A549 (cell line): ENCODE data around the gene KCNMB1. TPM values are rescaled to one million over a fixed set of nuclear protein-coding genes. Genes with fewer than 3 reads are reported as not detected.

Experiments
- ATAC-seq, 2 experiments: fragments of 200-7000 bp in 1 of 2; fragments of >200 bp in 1 of 2; cut with Nextera tagmentation in 1 of 2; cut with Tn5 transposase in 1 of 2; 3 replicates each; pipeline versions ENCODE4 v1.8.0 to v1.9.1; 2018 to 2020; ENCODE audit warnings: mild to moderate bottlenecking in 1 of 2, moderate library complexity in 1 of 2
- CTCF ChIA-PET: fragments of 300-600 bp; sonication (Branson Sonifier 250); formaldehyde crosslinking; extraction: SDS; loops from one replicate; lab custom pipeline; 2021; ENCODE audit warnings: antibody characterized with exemption, inconsistent platforms; lab: Yijun Ruan, JAX
- POLR2A ChIA-PET: fragments of 350-600 bp; formaldehyde crosslinking; extraction: SDS; loops from one replicate; lab custom pipeline; 2021; ENCODE audit warnings: antibody characterized with exemption, inconsistent platforms; lab: Yijun Ruan, JAX
- DNase-seq, 2 experiments: peaks; one replicate each; pipeline versions ENCODE4 v3.0.0 to v3.0.0-alpha.2; 2011 to 2016; ENCODE audit warnings: low read depth in 1 of 2, low spot score in 1 of 2
- FAIRE-seq: peaks from 2 replicates; lab custom pipeline; 2011; peaks lifted over from hg19 to GRCh38; lab: Jason Lieb, UNC
- H3K27ac ChIP-seq, 2 experiments: fragments of >200 bp; sonication (Bioruptor Twin); formaldehyde crosslinking; 3 replicates each; pipeline ENCODE4 v1.5.1; 2016 to 2017
- H3K4me1 ChIP-seq: fragments of >200 bp; sonication (Bioruptor Twin); formaldehyde crosslinking; 3 replicates; pipeline ENCODE4 v1.6.1; 2016
- H3K4me2 ChIP-seq: fragments of >200 bp; sonication (Bioruptor Twin); formaldehyde crosslinking; 3 replicates; pipeline ENCODE4 v1.6.1; 2016
- H3K4me3 ChIP-seq: fragments of >200 bp; sonication (Bioruptor Twin); formaldehyde crosslinking; 3 replicates; pipeline ENCODE4 v1.5.1; 2016
- H3K9me3 ChIP-seq: fragments of >200 bp; sonication (Bioruptor Twin); formaldehyde crosslinking; 3 replicates; pipeline ENCODE4 v1.6.1; 2016
- BHLHE40 ChIP-seq: IDR thresholded peaks from 2 replicates; pipeline ENCODE4 v1.6.1; 2012; ENCODE audit warnings: low read depth, low read length, inconsistent platforms
- CBX2 ChIP-seq: fragments of 200-600 bp; sonication (generic); IDR thresholded peaks from 2 replicates; pipeline ENCODE4 v1.6.1; 2016; ENCODE audit warnings: low read depth, mild to moderate bottlenecking, borderline replicate concordance
- CBX8 ChIP-seq: fragments of 200-600 bp; sonication (generic); IDR thresholded peaks from 2 replicates; pipeline ENCODE4 v1.6.1; 2016
- CEBPB ChIP-seq, 2 experiments: fragments of >200 bp in 1 of 2; sonication (Bioruptor Twin) in 1 of 2; formaldehyde crosslinking in 1 of 2; IDR thresholded peaks; 2 replicates each; pipeline ENCODE4 v1.6.1; 2012 to 2016
- CHD2 ChIP-seq: fragments of 150-350 bp; IDR thresholded peaks from 2 replicates; pipeline ENCODE4 v1.6.1; 2014; ENCODE audit warnings: low read length; ENCODE audit not compliant: partially characterized antibody
- EHMT2 ChIP-seq: fragments of 200-600 bp; sonication (generic); IDR thresholded peaks from 2 replicates; pipeline ENCODE4 v1.6.1; 2016; ENCODE audit warnings: antibody characterized with exemption, low read depth, mild to moderate bottlenecking, moderate library complexity
- EP300 ChIP-seq, 2 experiments: fragments of >200 bp; sonication (Bioruptor Twin); formaldehyde crosslinking; IDR thresholded peaks; 2 replicates in 1 of 2; 3 replicates in 1 of 2; pipeline ENCODE4 v1.6.1; 2016 to 2017
- ESRRA ChIP-seq: fragments of 150-350 bp; IDR thresholded peaks from 2 replicates; pipeline ENCODE4 v1.6.1; 2014; ENCODE audit warnings: mild to moderate bottlenecking, low read length, borderline replicate concordance
- FOSL2 ChIP-seq, 2 experiments: fragments of 450-650 bp in 1 of 2; fragments of >200 bp in 1 of 2; sonication (Bioruptor Twin) in 1 of 2; formaldehyde crosslinking; IDR thresholded peaks; 2 replicates each; pipeline versions ENCODE4 v1.5.0 to v1.6.1; 2016 to 2020; ENCODE audit warnings: mild to moderate bottlenecking in 1 of 2, moderate library complexity in 1 of 2
- FOXS1 ChIP-seq: fragments of 250-450 bp; sonication (Bioruptor Pico); IDR thresholded peaks from 2 replicates; pipeline ENCODE4 v1.5.0; 2020; ENCODE audit warnings: mild to moderate bottlenecking, moderate library complexity
- HDAC2 ChIP-seq: fragments of 200-600 bp; sonication (generic); IDR thresholded peaks from 2 replicates; pipeline ENCODE4 v1.6.1; 2016
- HOXA7 ChIP-seq: fragments of 250-450 bp; sonication (Bioruptor Pico); IDR thresholded peaks from 2 replicates; pipeline ENCODE4 v1.5.0; 2020; ENCODE audit warnings: mild to moderate bottlenecking, moderate library complexity
- HOXB13 ChIP-seq: fragments of 250-450 bp; sonication (Bioruptor Pico); IDR thresholded peaks from 2 replicates; pipeline ENCODE4 v1.5.0; 2020; ENCODE audit warnings: low read depth, mild to moderate bottlenecking, moderate library complexity
- HOXB5 ChIP-seq: fragments of 250-450 bp; sonication (Bioruptor Pico); IDR thresholded peaks from 2 replicates; pipeline ENCODE4 v1.5.0; 2020; ENCODE audit warnings: mild to moderate bottlenecking, moderate library complexity
- JUN ChIP-seq, 2 experiments: fragments of >200 bp; sonication (Bioruptor Twin); formaldehyde crosslinking; IDR thresholded peaks; 2 replicates in 1 of 2; 3 replicates in 1 of 2; pipeline ENCODE4 v1.6.1; 2016 to 2017
- JUNB ChIP-seq: fragments of >200 bp; sonication (Bioruptor Twin); formaldehyde crosslinking; IDR thresholded peaks from 2 replicates; pipeline ENCODE4 v1.6.1; 2016
- POLR2A ChIP-seq: IDR thresholded peaks from 2 replicates; pipeline ENCODE4 v1.6.1; 2012; ENCODE audit warnings: mild to moderate bottlenecking, low read length
- RARB ChIP-seq: fragments of 250-450 bp; sonication (Bioruptor Pico); IDR thresholded peaks from 2 replicates; pipeline ENCODE4 v1.8.0; 2021; ENCODE audit warnings: mild to moderate bottlenecking, moderate library complexity
- SREBF2 ChIP-seq: fragments of 450-650 bp; IDR thresholded peaks from 2 replicates; pipeline ENCODE4 v1.6.1; 2014; ENCODE audit warnings: mild to moderate bottlenecking, moderate library complexity
- TFCP2L1 ChIP-seq: fragments of 250-450 bp; sonication (Bioruptor Pico); IDR thresholded peaks from 2 replicates; pipeline ENCODE4 v1.5.0; 2021; ENCODE audit warnings: mild to moderate bottlenecking
- ZC3H11A ChIP-seq: fragments of 450-650 bp; IDR thresholded peaks from 2 replicates; pipeline ENCODE4 v1.6.1; 2014; ENCODE audit warnings: antibody characterized with exemption, mild to moderate bottlenecking
- ZSCAN20 ChIP-seq: fragments of 250-450 bp; sonication (Bioruptor Pico); IDR thresholded peaks from 2 replicates; pipeline ENCODE4 v1.8.0; 2022; ENCODE audit warnings: mild to moderate bottlenecking, moderate library complexity
- WGBS: methylation state at CpG from one replicate; pipeline ENCODE4 v1.1.6; 2017; ENCODE audit errors: missing lambda C conversion rate; 5-methylcytosine and 5-hydroxymethylcytosine counted together
- polyA plus RNA-seq, 4 experiments: library from polyadenylated mRNA; depleted of rRNA in 3 of 4; stranded (reverse); fragments of >200 nt; fragmentation: RNase III in 1 of 4; extraction: RNeasy Plus Mini Kit Qiagen cat#74134 plus additional on column Dnase treatment in 1 of 4; gene quantifications; 2 replicates in 3 of 4; 3 replicates in 1 of 4; pipeline ENCODE4 v1.2.3, GENCODE V29; 2011 to 2017
- TF ChIP-seq, protein P1 (sequence below): fragments of 250-450 bp; sonication (Bioruptor Pico); IDR thresholded peaks from 2 replicates; pipeline ENCODE4 v1.5.0; 2020; ENCODE audit warnings: low read depth, mild to moderate bottlenecking, moderate library complexity
- TF ChIP-seq, protein P2 (sequence below): fragments of >200 bp; sonication (Bioruptor Twin); formaldehyde crosslinking; IDR thresholded peaks from 3 replicates; pipeline ENCODE4 v1.6.1; 2016

KCNMB1 gene
- polyA plus RNA-seq, 2 of the 4 experiments (the other 2 are of a cell fraction) = not detected

DNA sequence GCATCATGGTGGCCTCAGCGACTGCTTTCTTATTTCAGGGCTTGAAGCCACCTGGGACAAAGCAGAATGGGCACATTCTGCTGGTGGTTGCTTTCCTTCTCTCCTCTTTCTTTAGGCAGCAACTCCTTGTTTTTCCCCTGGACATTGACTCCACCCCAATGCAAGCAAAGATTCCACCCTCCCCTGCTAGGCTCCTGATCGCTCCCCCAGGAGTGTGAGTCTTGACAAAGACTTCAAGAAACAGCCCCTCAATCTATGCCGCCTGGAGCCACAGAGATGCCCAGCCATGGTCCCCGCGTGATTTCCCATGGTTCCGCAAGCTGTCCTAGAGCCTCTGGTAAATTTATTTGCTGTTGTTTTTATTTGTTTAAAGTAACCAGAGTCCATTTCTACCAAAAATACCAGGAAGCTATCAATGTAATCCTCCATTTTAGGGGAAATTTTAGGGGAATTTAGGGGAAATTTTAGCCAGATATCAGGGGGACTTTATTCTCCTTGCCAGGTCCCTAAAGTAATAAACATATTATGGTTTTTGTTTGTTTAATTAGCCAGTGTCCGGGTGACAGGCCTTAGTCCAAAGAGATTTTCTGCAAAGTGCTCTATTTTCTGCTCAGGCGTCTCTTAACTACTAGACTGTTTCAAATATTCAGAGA lies 2.3 kb downstream of the KCNMB1 start:
- CTCF ChIA-PET = no interaction called here
- Histone ChIP-seq H3K4me1 (no peaks in the 10 kb centered on the region), H3K4me2 (no peak overlapping the region), H3K27ac (no peak overlapping the region), H3K4me3 (no peak overlapping the region), H3K9me3 (no peaks in the 10 kb centered on the region)
- 81% methylated on average over 8 of the region's 8 CpGs for WGBS
- POLR2A ChIA-PET = no interaction called here
- TF ChIP-seq CHD2 = no peak
- TF ChIP-seq ZSCAN20 (CRISPR knock-in tag) = no peak
- TF ChIP-seq HOXB5 (CRISPR knock-in tag) = no peak
- TF ChIP-seq EP300 (IDR thresholded peaks at IDR 0.05) = no peak
- ATAC-seq (no peak), FAIRE-seq (no peak), DNase-seq (no peak)

DNA sequence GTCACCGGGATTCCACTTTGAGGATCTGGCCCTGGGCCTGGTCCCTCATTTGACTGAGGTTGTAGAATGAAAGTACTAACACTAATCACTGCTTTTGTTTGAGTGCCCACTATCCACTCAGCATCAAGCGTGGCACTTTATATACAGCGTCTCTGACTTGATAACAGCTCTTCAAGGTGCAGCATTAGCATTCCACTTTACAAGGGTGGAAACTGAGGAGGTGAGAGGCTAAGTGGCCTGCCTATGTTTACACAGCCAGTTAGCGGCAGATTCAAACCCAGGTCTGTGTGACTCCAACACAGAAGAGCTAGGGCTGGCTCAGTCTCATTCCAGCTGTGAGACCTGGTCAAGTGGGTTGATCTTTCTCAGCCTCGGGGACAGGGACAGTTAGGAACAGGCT lies 5.9 kb downstream of the KCNMB1 start:
- Histone ChIP-seq H3K4me1 (no peaks in the 10 kb centered on the region), H3K9me3 (no peaks in the 10 kb centered on the region), H3K27ac (no peak overlapping the region), H3K4me2 (no peak overlapping the region), H3K4me3 (no peak overlapping the region)
- ChIA-PET CTCF (no interaction called here), POLR2A (no interaction called here)
- FAIRE-seq = no peak
- TF ChIP-seq CEBPB (IDR thresholded peaks at IDR 0.05) (no peak), CBX2 (no peak), HOXB13 (CRISPR knock-in tag) (no peak), JUNB (no peak), FOSL2 (IDR thresholded peaks at IDR 0.05) (no peak), FOSL2 (CRISPR knock-in tag; IDR thresholded peaks at IDR 0.05) (no peak), SREBF2 (no peak), HDAC2 (no peak), BHLHE40 (no peak), POLR2A (no peak), RARB (CRISPR knock-in tag) (no peak), CBX8 (no peak), HOXA7 (no peak), EP300 (IDR thresholded peaks at IDR 0.05) (no peak), JUN (IDR thresholded peaks at IDR 0.05) (no peak)
- TF ChIP-seq, protein P1, sequence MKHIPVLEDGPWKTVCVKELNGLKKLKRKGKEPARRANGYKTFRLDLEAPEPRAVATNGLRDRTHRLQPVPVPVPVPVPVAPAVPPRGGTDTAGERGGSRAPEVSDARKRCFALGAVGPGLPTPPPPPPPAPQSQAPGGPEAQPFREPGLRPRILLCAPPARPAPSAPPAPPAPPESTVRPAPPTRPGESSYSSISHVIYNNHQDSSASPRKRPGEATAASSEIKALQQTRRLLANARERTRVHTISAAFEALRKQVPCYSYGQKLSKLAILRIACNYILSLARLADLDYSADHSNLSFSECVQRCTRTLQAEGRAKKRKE = no peak
- TF ChIP-seq, protein P2, sequence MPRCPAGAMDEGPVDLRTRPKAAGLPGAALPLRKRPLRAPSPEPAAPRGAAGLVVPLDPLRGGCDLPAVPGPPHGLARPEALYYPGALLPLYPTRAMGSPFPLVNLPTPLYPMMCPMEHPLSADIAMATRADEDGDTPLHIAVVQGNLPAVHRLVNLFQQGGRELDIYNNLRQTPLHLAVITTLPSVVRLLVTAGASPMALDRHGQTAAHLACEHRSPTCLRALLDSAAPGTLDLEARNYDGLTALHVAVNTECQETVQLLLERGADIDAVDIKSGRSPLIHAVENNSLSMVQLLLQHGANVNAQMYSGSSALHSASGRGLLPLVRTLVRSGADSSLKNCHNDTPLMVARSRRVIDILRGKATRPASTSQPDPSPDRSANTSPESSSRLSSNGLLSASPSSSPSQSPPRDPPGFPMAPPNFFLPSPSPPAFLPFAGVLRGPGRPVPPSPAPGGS = no peak
- ATAC-seq = no peak
- WGBS = 46% methylated on average over 5 of the region's 5 CpGs
- no peak for DNase-seq

DNA sequence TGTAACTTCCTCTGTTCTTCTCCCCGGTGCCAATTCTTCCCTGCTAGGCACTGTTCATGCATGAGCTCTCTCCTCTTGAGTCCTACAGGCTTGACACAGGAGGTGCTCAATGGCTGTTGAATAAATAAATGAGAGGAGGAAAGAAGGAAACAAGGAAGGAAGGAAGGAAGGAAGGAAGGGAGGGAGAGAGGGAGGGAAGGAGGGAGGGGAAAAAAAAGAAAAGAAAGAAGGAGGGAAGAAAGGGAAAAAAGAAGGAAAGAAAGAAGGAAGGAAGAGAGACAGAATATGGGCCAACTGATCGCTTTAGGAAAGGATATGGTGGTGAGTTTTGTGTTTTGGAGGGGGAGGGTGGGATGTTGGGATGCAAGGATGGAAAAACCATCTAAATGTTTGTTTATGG lies 6.4 kb downstream of the KCNMB1 start:
- no peak for FAIRE-seq

More for the DNA sequence above, 6.4 kb downstream of the KCNMB1 start:
- Histone ChIP-seq H3K9me3 (no peaks in the 10 kb centered on the region), H3K27ac (no peak overlapping the region), H3K4me1 (no peaks in the 10 kb centered on the region), H3K4me3 (no peak overlapping the region), H3K4me2 (no peak overlapping the region)
- WGBS = 34% methylated on average over 2 of the region's 2 CpGs
- CTCF ChIA-PET = no interaction called here
- ATAC-seq = no peak
- DNase-seq = no peak
- TF ChIP-seq TFCP2L1 (CRISPR knock-in tag) (no peak), FOXS1 (no peak), ESRRA (no peak), EHMT2 (no peak), CEBPB (IDR thresholded peaks at IDR 0.05) (no peak), ZC3H11A (no peak)
- POLR2A ChIA-PET = no interaction called here
